Panc1 (cell line): Measurements from ENCODE around the gene LOXL1. TPM values are rescaled to one million over a fixed set of nuclear protein-coding genes. Genes with fewer than 3 reads are reported as not detected.
"Not testable (repeated sequence)": the region's sequence is repeated elsewhere in the genome, so short reads cannot be mapped to it uniquely, and the experiment has no call there.

ENCODE experiments used
- ATAC-seq: fragments of 200-7000 bp; cut with Tn5 transposase; 2 replicates; pipeline ENCODE4 v1.9.1; 2020; ENCODE audit warnings: mild to moderate bottlenecking, moderate library complexity
- BruUV-seq: library from RNA; stranded (reverse); fragments of 400-500 nt; replicated peaks from 2 replicates; lab custom pipeline; 2021; lab: Mats Ljungman, UMichigan
- CTCF ChIA-PET: fragments of 300-600 bp; sonication (Branson Sonifier 250); formaldehyde crosslinking; loops from one replicate; lab custom pipeline; 2022; ENCODE audit warnings: antibody characterized with exemption; lab: Charles Lee
- POLR2A ChIA-PET: fragments of 300-600 bp; sonication (Branson Sonifier 250); formaldehyde crosslinking; loops from one replicate; lab custom pipeline; 2022; ENCODE audit warnings: antibody characterized with exemption; lab: Charles Lee
- DNase-seq: peaks from one replicate; pipeline ENCODE4 v3.0.0-alpha.2; 2010; ENCODE audit warnings: low read depth, low spot score
- H3K27ac ChIP-seq: 2 replicates; pipeline ENCODE4 v1.5.1; 2011; ENCODE audit warnings: mild to moderate bottlenecking, low read length, inconsistent platforms
- H3K27me3 ChIP-seq: fragments of 200-500 bp; sonication (Bioruptor generic); 2 replicates; pipeline ENCODE4 v1.6.0; 2014; ENCODE audit warnings: low read length, inconsistent platforms; ENCODE audit not compliant: control insufficient read depth, insufficient read depth
- H3K36me3 ChIP-seq: fragments of 200-500 bp; sonication (Bioruptor generic); 2 replicates; pipeline ENCODE4 v1.5.1; 2014; ENCODE audit warnings: inconsistent platforms, mild to moderate bottlenecking, low read length, moderate library complexity; ENCODE audit not compliant: control insufficient read depth, insufficient read depth
- H3K4me1 ChIP-seq: 2 replicates; pipeline ENCODE4 v1.5.1; 2011; ENCODE audit warnings: inconsistent platforms, mild to moderate bottlenecking, low read length, moderate library complexity; ENCODE audit not compliant: control insufficient read depth, insufficient read depth
- H3K4me3 ChIP-seq, 2 experiments: 2 replicates each; pipeline ENCODE4 v1.5.1; 2011 to 2012; ENCODE audit warnings: low read depth in 2 of 2, low read length in 2 of 2, mild to moderate bottlenecking in 2 of 2, inconsistent platforms in 1 of 2, moderate library complexity in 1 of 2
- H3K9me3 ChIP-seq: fragments of 200-500 bp; sonication (Bioruptor generic); 2 replicates; pipeline ENCODE4 v1.5.1; 2014; ENCODE audit warnings: low read depth, mild to moderate bottlenecking, inconsistent platforms, low read length, moderate library complexity; ENCODE audit not compliant: control insufficient read depth, insufficient read depth
- CTCF ChIP-seq: fragments of 450-650 bp; IDR thresholded peaks from 2 replicates; pipeline ENCODE4 v1.5.1; 2017; ENCODE audit warnings: mild to moderate bottlenecking
- POLR2AphosphoS5 ChIP-seq: IDR thresholded peaks from 2 replicates; pipeline ENCODE4 v1.6.1; 2012; ENCODE audit warnings: mild to moderate bottlenecking, low read depth, low read length, moderate library complexity
- SIN3A ChIP-seq: IDR thresholded peaks from 2 replicates; pipeline ENCODE4 v1.6.1; 2012; ENCODE audit warnings: low read depth, mild to moderate bottlenecking, low read length, moderate library complexity, borderline replicate concordance; ENCODE audit not compliant: insufficient read depth
- TCF7L2 ChIP-seq: IDR thresholded peaks from 2 replicates; pipeline ENCODE4 v1.6.1; 2011; ENCODE audit warnings: mild to moderate bottlenecking, low read depth, low read length, inconsistent platforms
- in situ Hi-C: cut with HindIII; loops from 2 replicates; pipeline ENCODE4 v1.10.0; 2016; ENCODE audit warnings: low sequenced_read_pairs, low pct_unique_long_range_greater_than_20kb
- intact Hi-C: fragments of 100-400 bp; cut with micrococcal nuclease; formaldehyde crosslinking; loops from one replicate; pipeline ENCODE4 v1.10.0; 2022; ENCODE audit not compliant: unreplicated experiment
- total RNA-seq: library from RNA; stranded (reverse); gene quantifications from one replicate; pipeline ENCODE4 v1.2.1, GENCODE V29; 2021; ENCODE audit not compliant: unreplicated experiment
- TF ChIP-seq, protein P1 (sequence below), 2 experiments: IDR thresholded peaks; 2 replicates each; pipeline ENCODE4 v1.6.1; 2011 to 2012; ENCODE audit warnings: low read depth in 2 of 2, control low read depth in 1 of 2, low read length in 1 of 2, mild to moderate bottlenecking in 1 of 2, moderate library complexity in 1 of 2; ENCODE audit not compliant: insufficient read depth in 1 of 2

Gene LOXL1
- total RNA-seq, 1 experiment from 2014 or later = 18.6 TPM

DNA sequence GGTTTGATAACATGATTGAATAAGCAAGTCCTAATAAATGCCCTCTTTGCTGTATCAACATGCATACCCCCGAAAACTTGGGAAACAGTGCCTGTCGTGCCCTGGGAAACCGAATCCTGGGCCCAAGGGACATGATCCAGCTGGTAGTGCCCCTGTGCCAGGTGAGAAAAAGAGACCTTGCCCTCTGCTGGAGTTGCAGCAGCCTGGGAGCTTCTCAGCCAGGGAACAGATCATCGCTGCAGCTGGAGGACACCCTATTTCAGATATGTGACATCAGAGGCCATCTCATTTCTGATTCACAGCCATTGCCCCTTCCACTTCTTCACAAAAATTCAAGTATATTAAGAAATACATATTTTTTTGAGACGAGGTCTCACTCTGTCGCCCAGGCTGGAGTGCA, 33.5 kb downstream of the LOXL1 start:
- TF ChIP-seq CTCF (no peak), TCF7L2 (no peak), POLR2AphosphoS5 (no peak)
- TF ChIP-seq, protein P1, sequence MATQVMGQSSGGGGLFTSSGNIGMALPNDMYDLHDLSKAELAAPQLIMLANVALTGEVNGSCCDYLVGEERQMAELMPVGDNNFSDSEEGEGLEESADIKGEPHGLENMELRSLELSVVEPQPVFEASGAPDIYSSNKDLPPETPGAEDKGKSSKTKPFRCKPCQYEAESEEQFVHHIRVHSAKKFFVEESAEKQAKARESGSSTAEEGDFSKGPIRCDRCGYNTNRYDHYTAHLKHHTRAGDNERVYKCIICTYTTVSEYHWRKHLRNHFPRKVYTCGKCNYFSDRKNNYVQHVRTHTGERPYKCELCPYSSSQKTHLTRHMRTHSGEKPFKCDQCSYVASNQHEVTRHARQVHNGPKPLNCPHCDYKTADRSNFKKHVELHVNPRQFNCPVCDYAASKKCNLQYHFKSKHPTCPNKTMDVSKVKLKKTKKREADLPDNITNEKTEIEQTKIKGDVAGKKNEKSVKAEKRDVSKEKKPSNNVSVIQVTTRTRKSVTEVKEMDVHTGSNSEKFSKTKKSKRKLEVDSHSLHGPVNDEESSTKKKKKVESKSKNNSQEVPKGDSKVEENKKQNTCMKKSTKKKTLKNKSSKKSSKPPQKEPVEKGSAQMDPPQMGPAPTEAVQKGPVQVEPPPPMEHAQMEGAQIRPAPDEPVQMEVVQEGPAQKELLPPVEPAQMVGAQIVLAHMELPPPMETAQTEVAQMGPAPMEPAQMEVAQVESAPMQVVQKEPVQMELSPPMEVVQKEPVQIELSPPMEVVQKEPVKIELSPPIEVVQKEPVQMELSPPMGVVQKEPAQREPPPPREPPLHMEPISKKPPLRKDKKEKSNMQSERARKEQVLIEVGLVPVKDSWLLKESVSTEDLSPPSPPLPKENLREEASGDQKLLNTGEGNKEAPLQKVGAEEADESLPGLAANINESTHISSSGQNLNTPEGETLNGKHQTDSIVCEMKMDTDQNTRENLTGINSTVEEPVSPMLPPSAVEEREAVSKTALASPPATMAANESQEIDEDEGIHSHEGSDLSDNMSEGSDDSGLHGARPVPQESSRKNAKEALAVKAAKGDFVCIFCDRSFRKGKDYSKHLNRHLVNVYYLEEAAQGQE (IDR thresholded peaks at IDR 0.05; ENCODE audit: insufficient read depth in 1 of 2, low read depth in 2 of 2, low read length in 1 of 2) = no peak
- H3K4me1 ChIP-seq = no peaks in the 10 kb centered on the region
- intact Hi-C loops = no loop called here

DNA sequence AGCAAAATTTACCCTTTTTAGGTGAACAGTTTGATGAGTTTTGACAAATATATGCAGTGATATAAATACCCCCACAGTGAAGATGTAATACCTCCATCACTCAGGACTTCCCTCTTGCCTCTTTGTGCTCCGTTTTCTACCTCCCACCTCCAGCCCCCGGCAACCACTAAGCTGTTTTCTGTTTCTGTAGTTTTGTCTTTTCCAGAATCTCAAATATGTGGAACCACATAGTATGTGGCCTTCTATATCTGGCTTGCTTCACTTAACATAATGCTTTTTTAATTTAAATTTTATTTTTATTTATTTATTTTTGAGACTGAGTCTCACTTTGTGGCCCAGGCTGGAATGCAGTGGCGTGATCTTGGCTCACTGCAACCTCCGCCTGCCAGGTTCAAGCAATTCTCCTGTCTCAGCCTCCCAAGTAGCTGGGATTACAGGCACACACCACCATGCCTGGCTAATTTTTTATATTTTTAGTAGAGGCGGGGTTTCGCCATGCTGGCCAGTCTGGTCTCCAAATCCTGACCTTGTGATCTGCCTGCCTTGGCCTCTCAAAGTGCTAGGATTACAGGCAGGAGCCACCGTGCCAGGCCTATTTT, 34.3 kb downstream of the LOXL1 start:
- H3K4me3 ChIP-seq, ATAC-seq, H3K4me1 ChIP-seq, H3K27me3 ChIP-seq, H3K27ac ChIP-seq, H3K9me3 ChIP-seq, DNase-seq, POLR2A ChIA-PET, intact Hi-C loops, in situ Hi-C loops, BruUV-seq, H3K36me3 ChIP-seq: not testable (repeated sequence)
- CTCF ChIA-PET = interaction anchor here (2.8 kb wide), 1 partner anchor 9 kb away, joined by 8 read pairs; no protein-coding TSS in a partner anchor

More for the DNA sequence above, 33.5 kb downstream of the LOXL1 start:
- ATAC-seq (no peak), DNase-seq (no peak)
- in situ Hi-C loops = no loop called here
- POLR2A ChIA-PET = no interaction called here
- CTCF ChIA-PET = interaction anchor here (2.8 kb wide), 1 partner anchor 9 kb away, joined by 8 read pairs; no protein-coding TSS in a partner anchor
- no peak overlapping the region for H3K27ac ChIP-seq
- H3K9me3 ChIP-seq = no peaks in the 10 kb centered on the region
- BruUV-seq = no TSS peak
- H3K27me3 ChIP-seq = no peaks in the 10 kb centered on the region
- H3K36me3 ChIP-seq = no peaks in the 10 kb centered on the region
- no peak overlapping the region for H3K4me3 ChIP-seq

GRCh38 chr15:73962433-73962832, 36.2 kb downstream of the LOXL1 start:
- Histone ChIP-seq H3K27me3 (no peaks in the 10 kb centered on the region), H3K9me3 (no peaks in the 10 kb centered on the region), H3K4me1 (no peaks in the 10 kb centered on the region), H3K36me3 (no peaks in the 10 kb centered on the region), H3K4me3 (no peak overlapping the region), H3K27ac (no peak overlapping the region)
- intact Hi-C loops (no loop called here), in situ Hi-C loops (no loop called here)
- no TSS peak for BruUV-seq
- ATAC-seq (no peak), DNase-seq (no peak)
- POLR2A ChIA-PET = no interaction called here
- CTCF ChIA-PET = interaction anchor here (0.7 kb wide), 1 partner anchor 358 kb away, joined by 3 read pairs; no protein-coding TSS in a partner anchor
- no peak for TF ChIP-seq POLR2AphosphoS5
- no peak for TF ChIP-seq SIN3A
- no peak for TF ChIP-seq CTCF
- TF ChIP-seq, protein P1 (IDR thresholded peaks at IDR 0.05; ENCODE audit: insufficient read depth in 1 of 2, low read depth in 2 of 2, low read length in 1 of 2) = no peak
- TF ChIP-seq TCF7L2 = no peak
